Fibroblast of skin of left quadriceps (primary cell): ENCODE measurements around the gene WDR17.
"Not testable (repeated sequence)": the region's sequence is repeated elsewhere in the genome, so short reads cannot be mapped to it uniquely, and the experiment has no call there.

Experiments used
- DNase-seq, 2 experiments: peaks; one replicate each; pipeline ENCODE4 v3.0.0-alpha.2; 2013; ENCODE audit warnings: low read depth in 2 of 2

WDR17 gene

GRCh38 chr4:176191974-176192373 is 126.3 kb downstream of the WDR17 start:
- peak in 1 of 2 experiments; percentile 25 for DNase-seq

GRCh38 chr4:176193126-176193525 is 127.5 kb downstream of the WDR17 start:
- peak in 1 of 2 experiments; percentile 34 for DNase-seq

DNA sequence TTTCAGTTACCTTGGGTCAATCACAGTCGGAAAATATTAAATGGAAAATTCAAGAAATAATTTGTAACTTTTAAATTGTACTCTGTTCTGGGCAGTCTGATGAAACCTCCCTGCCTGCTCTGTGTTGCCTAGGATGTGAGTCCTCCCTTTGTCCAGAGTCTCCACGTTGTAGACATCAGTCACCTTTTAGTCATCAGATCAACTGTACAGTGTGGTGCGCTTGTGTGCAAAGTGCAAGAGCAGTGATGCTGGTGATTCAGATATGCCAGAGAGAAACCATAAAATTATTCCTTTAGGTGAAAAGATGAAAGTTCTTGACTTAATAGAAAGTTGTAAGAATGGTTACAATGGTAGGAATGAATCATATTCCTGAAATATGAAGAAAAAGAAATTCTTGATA is 128.3 kb downstream of the WDR17 start:
- peak in 1 of 2 experiments; percentile 31 for DNase-seq

DNA sequence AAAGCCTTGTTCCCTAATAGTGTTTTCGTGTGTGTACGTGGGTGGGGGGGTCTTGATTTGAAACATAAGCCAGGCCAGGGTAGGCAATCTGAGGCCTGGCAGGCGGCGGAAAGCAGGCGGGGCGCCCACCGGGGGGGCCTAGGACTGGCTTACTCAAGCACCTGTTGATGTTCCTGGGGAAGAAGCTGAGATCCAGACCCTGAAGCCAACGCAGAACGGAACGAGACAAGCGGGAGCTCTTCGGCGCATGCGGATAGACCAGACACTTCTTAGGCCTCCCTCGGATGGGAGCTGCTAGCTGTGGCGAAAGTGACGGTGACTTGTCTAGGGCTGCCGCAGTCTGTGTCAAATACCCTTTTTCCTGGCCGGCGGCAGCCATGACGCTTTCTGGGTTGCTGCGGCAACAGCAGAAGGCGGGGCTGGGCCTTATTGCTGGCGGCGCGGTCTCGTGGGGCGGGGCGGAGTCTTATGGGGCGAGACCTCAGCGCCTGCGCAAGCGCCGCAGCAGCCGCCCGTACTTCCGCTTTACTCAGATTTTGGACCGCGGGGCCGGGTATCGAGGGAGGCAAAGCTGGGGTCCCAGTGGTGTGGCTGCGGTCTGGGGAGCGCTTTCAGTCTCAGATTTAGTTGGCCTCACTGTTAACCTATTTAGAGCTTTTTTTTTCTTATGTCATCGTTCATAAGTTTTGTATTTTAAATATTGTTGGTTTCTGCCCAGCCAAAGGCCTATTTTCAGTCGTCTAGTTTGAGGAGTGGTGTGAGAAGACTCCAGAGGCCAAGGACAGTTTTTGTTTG is 129.7 kb downstream of the WDR17 start, which contains the start of gene SPATA4:
Gene SPATA4, minus strand, starts transcription at position 402 of the 795 bp plus-strand sequence. Its CDS starts 23 bp downstream, at position 379.
- peak; percentile 76 to 77 for DNase-seq

DNA sequence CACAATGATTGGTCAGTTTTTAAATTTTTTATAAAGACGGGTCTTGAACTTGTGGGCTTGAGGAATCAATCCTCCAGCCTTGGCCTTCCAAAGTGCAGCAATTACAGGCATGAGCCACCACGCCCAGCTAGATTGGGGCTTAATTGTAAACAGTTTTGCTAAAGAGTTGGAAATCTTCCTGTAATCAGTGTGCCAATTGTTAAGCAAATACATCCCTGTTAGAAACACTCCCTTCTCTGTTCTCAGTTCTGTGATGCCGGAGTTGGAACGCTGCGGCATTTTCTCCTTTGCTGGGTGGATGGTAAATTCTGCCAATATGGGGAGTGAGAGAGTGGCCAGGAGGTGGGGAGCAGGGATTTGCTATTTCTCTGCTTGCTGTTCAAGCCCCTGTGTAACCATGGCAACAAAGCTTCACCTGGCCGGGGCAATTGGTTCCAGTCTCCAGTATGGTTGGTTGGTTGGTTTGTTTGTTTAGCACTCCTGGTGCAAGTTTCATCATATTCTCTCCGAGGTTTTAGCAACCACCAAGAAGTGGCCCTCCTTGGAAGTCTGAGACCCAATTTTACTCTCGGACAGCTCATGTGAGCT is 132.8 kb downstream of the WDR17 start:
- DNase-seq: no peak

DNA sequence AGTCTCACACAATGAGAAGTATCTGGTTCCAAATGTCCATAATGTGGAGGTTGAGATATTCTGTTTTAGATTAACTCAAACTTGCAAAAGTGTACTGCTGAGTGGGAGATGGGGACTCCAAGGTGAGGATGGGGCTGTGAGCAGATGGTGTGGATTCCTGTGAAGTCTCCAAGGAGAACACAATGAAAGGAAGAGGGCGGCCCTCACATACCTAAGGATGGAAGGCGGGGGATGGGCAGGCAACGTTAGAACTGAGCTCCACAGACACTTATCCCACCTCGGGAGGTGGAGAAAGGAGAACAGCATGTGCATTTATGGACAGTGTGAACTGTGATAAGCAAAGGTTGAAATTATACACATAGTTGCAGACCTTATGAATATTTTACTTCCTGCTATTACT is 139.7 kb downstream of the WDR17 start:
- DNase-seq: no peak

DNA sequence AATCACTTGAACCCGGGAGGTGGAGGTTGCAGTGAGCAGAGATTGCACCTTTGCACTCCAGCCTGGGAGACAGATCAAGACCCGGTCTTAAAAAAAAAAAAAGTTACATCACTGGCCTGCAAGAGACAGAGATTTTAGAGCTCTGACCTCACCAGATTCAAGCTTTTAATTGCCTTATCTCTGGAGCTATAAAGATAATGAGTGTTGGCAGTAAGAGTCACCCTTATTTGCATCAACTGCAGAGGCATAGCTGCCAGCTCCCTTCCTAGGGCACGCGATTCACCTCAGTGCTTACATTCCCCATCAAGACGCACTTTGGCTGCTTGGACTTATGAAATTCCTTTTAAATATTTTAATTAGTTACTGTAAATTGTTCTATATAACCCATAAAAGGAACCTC is 142.2 kb downstream of the WDR17 start:
- DNase-seq: no peak

- DNase-seq: no peak
Measured at GRCh38 chr4:176209535-176209934, 143.9 kb downstream of the WDR17 start.

DNA sequence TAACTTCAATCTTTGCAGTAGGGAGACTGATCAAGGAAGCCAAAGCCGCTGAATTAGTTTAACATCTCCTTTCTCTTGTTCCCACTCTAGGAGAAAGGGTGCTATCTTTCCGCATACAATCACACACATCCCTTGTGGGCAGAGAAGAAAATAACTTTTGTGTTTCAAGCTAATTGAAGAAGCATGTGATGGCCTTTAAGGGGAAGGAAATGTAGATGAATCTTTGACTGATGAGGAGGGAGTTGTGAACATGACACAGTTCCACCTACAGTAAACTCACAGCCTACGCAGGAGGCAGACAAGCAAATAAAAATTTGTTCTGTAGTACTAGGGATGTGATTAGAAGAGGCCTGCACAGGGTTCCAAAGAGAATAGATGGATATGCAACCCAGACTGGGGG is 144.5 kb downstream of the WDR17 start:
- no peak for DNase-seq

- DNase-seq: no peak
Measured at GRCh38 chr4:176210579-176211296, 145.1 kb downstream of the WDR17 start.

- not testable (repeated sequence) for DNase-seq
Measured at GRCh38 chr4:176212351-176212750, 146.7 kb downstream of the WDR17 start.

- no peak for DNase-seq
Measured at GRCh38 chr4:176217510-176217909, 151.9 kb downstream of the WDR17 start.

DNA sequence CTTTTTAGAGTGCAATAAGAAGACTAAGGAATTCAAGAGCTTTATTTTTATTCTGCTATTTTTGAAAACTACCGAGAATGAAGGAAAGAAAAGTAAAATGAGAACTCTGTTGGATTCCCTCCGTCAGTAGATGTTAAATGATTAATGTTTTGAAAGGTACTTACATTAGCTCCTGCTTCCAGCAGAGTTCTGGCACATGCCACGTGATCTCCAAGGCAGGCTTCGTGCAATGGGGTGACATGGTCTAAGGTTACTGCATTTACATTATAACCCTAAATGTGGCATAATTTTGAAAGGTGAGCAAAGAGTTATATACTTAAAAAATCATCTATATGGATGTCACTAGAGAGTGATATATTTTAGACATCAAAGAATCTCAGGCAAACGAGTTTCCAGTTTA is 156.5 kb downstream of the WDR17 start:
- no peak for DNase-seq

GRCh38 chr4:176223561-176223960 is 157.9 kb downstream of the WDR17 start:
- DNase-seq: no peak

DNA sequence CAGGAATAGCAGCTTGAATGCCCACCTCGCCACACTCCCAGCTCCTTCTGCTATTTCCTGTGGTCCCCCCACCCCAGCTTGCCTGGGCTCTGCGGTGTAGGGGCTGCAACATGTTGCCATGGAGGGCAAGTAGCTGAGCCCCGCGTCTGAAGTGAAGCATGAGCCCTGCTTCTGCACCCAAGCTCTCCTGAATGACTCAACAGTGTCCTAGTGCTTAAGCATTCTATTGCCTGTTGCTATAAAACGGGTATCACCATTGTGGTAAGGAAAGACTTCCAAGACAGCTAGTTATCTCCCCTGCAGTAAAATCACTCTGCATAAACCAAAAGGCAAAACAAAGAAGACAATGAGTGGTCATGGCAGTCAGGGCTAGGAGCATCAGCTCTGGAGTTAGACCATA is 161.1 kb downstream of the WDR17 start:
- DNase-seq: no peak

DNA sequence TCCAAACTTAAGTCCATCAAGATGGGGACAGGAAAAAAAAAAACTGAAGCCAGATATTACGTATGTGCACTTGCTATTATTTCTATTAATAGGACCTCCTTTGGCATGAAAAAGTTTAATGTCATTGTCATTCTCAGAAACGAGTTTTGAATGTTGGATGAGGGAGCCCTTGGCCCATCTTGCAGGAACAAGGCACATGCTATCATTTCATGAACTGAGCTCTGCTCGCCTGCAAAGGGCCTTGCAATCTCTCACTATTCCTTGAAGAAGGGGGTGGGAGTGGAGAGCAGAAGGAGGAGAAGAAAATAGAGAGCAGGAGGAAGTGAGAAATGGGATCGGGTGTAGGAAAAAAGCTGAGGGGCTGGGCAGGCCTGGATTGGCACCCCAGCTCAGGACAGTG is 164.0 kb downstream of the WDR17 start:
- DNase-seq: no peak
